Tibial nerve (tissue), 3 donors: ENCODE data around the gene GRIN2C.

Experiments used
- CTCF ChIP-seq, 5 experiments: fragments of 200-600 bp in 3 of 5; fragments of 450-650 bp in 2 of 5; sonication (generic) in 3 of 5; IDR thresholded peaks; one replicate each; pipeline ENCODE4 v1.5.1; 2016 to 2019; ENCODE audit warnings: antibody characterized with exemption in 5 of 5, mild to moderate bottlenecking in 3 of 5, moderate library complexity in 2 of 5
- POLR2A ChIP-seq, 2 donors: fragments of 450-650 bp; IDR thresholded peaks; one replicate each; pipeline ENCODE4 v1.6.1; 2017; ENCODE audit warnings: antibody characterized with exemption in 2 of 2, mild to moderate bottlenecking in 2 of 2, moderate library complexity in 2 of 2

- TF ChIP-seq CTCF (IDR thresholded peaks at IDR 0.05) (no peak), POLR2A (IDR thresholded peaks at IDR 0.05) (no peak)
These were observed 21.4 kb upstream of the GRIN2C start for GRCh38 chr17:74881073-74881472.
